Osteoblast (primary cell): ENCODE results near the gene OR2T34. TPM values are rescaled to one million over a fixed set of nuclear protein-coding genes. Genes with fewer than 3 reads are reported as not detected.
"Not testable (repeated sequence)": the region's sequence is repeated elsewhere in the genome, so short reads cannot be mapped to it uniquely, and the experiment has no call there.

Source experiments
- DNase-seq: peaks from one replicate; pipeline ENCODE4 v3.0.0; 2011; ENCODE audit warnings: low spot score, mixed read lengths; ENCODE audit not compliant: insufficient read length; ENCODE audit errors: missing footprints
- H2AFZ ChIP-seq: 2 replicates; pipeline ENCODE4 v1.6.0; 2011; ENCODE audit warnings: mild to moderate bottlenecking, low read length
- H3K27ac ChIP-seq: 2 replicates; pipeline ENCODE4 v1.5.1; 2011; ENCODE audit warnings: mild to moderate bottlenecking, low read depth, low read length, moderate library complexity
- H3K27me3 ChIP-seq: 2 replicates; pipeline ENCODE4 v1.6.0; 2012; ENCODE audit warnings: mild to moderate bottlenecking, control low read depth, inconsistent platforms, low read length, moderate library complexity; ENCODE audit not compliant: insufficient read depth
- H3K36me3 ChIP-seq: 2 replicates; pipeline ENCODE4 v1.5.1; 2011; ENCODE audit warnings: mild to moderate bottlenecking, low read length, control low read depth, moderate library complexity; ENCODE audit not compliant: insufficient read depth
- H3K4me1 ChIP-seq: 2 replicates; pipeline ENCODE4 v1.5.1; 2011; ENCODE audit warnings: mild to moderate bottlenecking, low read length, control low read depth, moderate library complexity; ENCODE audit not compliant: insufficient read depth
- H3K4me2 ChIP-seq: 2 replicates; pipeline ENCODE4 v1.6.0; 2011; ENCODE audit warnings: mild to moderate bottlenecking, low read length; ENCODE audit not compliant: insufficient read depth
- H3K4me3 ChIP-seq: fragments of 200-600 bp; sonication (generic); 3 replicates; pipeline ENCODE4 v1.5.1; 2012; ENCODE audit warnings: mild to moderate bottlenecking, low read length, inconsistent platforms; ENCODE audit not compliant: insufficient read depth
- H3K79me2 ChIP-seq: 2 replicates; pipeline ENCODE4 v1.6.0; 2012; ENCODE audit warnings: mild to moderate bottlenecking, low read length, control low read depth, inconsistent platforms; ENCODE audit not compliant: insufficient read depth
- H3K9me3 ChIP-seq: 2 replicates; pipeline ENCODE4 v1.5.1; 2011; ENCODE audit warnings: low read depth, low read length, control low read depth
- H4K20me1 ChIP-seq: 2 replicates; pipeline ENCODE4 v1.6.0; 2012; ENCODE audit warnings: mild to moderate bottlenecking, low read length, control low read depth; ENCODE audit not compliant: insufficient read depth
- CTCF ChIP-seq: IDR thresholded peaks from 2 replicates; pipeline ENCODE4 v1.5.1; 2011; ENCODE audit warnings: mild to moderate bottlenecking, low read depth, low read length, moderate library complexity; ENCODE audit errors: extremely low read depth
- total RNA-seq: library from RNA; depleted of rRNA; stranded (reverse); fragments of >200 nt; gene quantifications from 2 replicates; pipeline ENCODE4 v1.2.3, GENCODE V29; 2012

OR2T34 gene
- total RNA-seq, 1 donor, result not detected

GRCh38 chr1:248576260-248576980 lies 1.9 kb upstream of the OR2T34 start:
- no peaks in the 10 kb centered on the region for H3K36me3 ChIP-seq
- no peaks in the 10 kb centered on the region for H4K20me1 ChIP-seq
- H3K9me3 ChIP-seq, result no peaks in the 10 kb centered on the region
- no peak overlapping the region for H3K4me3 ChIP-seq
- no peak for DNase-seq
- no peak overlapping the region for H3K4me2 ChIP-seq
- no peak overlapping the region for H2AFZ ChIP-seq
- no peak overlapping the region for H3K27ac ChIP-seq
- H3K27me3 ChIP-seq, result no peaks in the 10 kb centered on the region
- no peaks in the 10 kb centered on the region for H3K4me1 ChIP-seq
- no peak for TF ChIP-seq CTCF
- no peaks in the 10 kb centered on the region for H3K79me2 ChIP-seq

GRCh38 chr1:248573856-248574255 lies 701 bp downstream of the OR2T34 start:
- not testable (repeated sequence) for H3K79me2 ChIP-seq, DNase-seq, H2AFZ ChIP-seq, H3K4me3 ChIP-seq, H3K4me1 ChIP-seq, H3K9me3 ChIP-seq, H3K27ac ChIP-seq, H4K20me1 ChIP-seq, H3K27me3 ChIP-seq, H3K4me2 ChIP-seq, H3K36me3 ChIP-seq

GRCh38 chr1:248572049-248572448 lies 2.5 kb downstream of the OR2T34 start:
- H3K4me1 ChIP-seq, DNase-seq, H3K4me2 ChIP-seq, H3K36me3 ChIP-seq, H3K4me3 ChIP-seq, H3K9me3 ChIP-seq, H3K27ac ChIP-seq, H2AFZ ChIP-seq, H3K79me2 ChIP-seq, H3K27me3 ChIP-seq, H4K20me1 ChIP-seq: not testable (repeated sequence)

- not testable (repeated sequence) for H3K79me2 ChIP-seq, H3K27ac ChIP-seq, DNase-seq, H3K4me2 ChIP-seq, H3K9me3 ChIP-seq, H4K20me1 ChIP-seq, H3K4me3 ChIP-seq, H3K36me3 ChIP-seq, H3K4me1 ChIP-seq, H2AFZ ChIP-seq, H3K27me3 ChIP-seq
These were observed 3.7 kb downstream of the OR2T34 start for GRCh38 chr1:248570811-248571210.

GRCh38 chr1:248569049-248569448 lies 5.5 kb downstream of the OR2T34 start:
- H4K20me1 ChIP-seq, H3K27me3 ChIP-seq, H3K9me3 ChIP-seq, H3K79me2 ChIP-seq, H3K4me2 ChIP-seq, H3K4me3 ChIP-seq, H2AFZ ChIP-seq, H3K27ac ChIP-seq, DNase-seq, H3K4me1 ChIP-seq, H3K36me3 ChIP-seq: not testable (repeated sequence)

- not testable (repeated sequence) for H3K4me3 ChIP-seq, H3K4me1 ChIP-seq, H3K9me3 ChIP-seq, H3K79me2 ChIP-seq, H4K20me1 ChIP-seq, H3K27ac ChIP-seq, H2AFZ ChIP-seq, H3K27me3 ChIP-seq, DNase-seq, H3K4me2 ChIP-seq, H3K36me3 ChIP-seq
These were observed 8.8 kb downstream of the OR2T34 start for GRCh38 chr1:248565530-248566373.

GRCh38 chr1:248562672-248563071 lies 11.9 kb downstream of the OR2T34 start, which contains the start of gene OR2T29:
Gene OR2T29 (minus strand): TSS chr1:248562772. CDS start chr1:248559491, 3,281 bp downstream.
- H3K9me3 ChIP-seq, H3K4me2 ChIP-seq, H3K4me3 ChIP-seq, H4K20me1 ChIP-seq, H3K79me2 ChIP-seq, H3K27ac ChIP-seq, H2AFZ ChIP-seq, H3K27me3 ChIP-seq, H3K4me1 ChIP-seq, DNase-seq, H3K36me3 ChIP-seq: not testable (repeated sequence)

GRCh38 chr1:248551027-248551426 lies 23.5 kb downstream of the OR2T34 start:
- H2AFZ ChIP-seq, H3K4me2 ChIP-seq, H3K79me2 ChIP-seq, H3K27me3 ChIP-seq, H3K4me3 ChIP-seq, H3K27ac ChIP-seq, H3K9me3 ChIP-seq, DNase-seq, H3K36me3 ChIP-seq, H4K20me1 ChIP-seq, H3K4me1 ChIP-seq: not testable (repeated sequence)
